Skeletal muscle tissue (tissue), 4 donors: ENCODE measurements around the gene IQSEC2. TPM values are rescaled to one million over a fixed set of nuclear protein-coding genes. Genes with fewer than 3 reads are reported as not detected.

Experiments
- H3K27ac ChIP-seq: one replicate; pipeline ENCODE4 v1.7.0; 2013; ENCODE audit warnings: mild to moderate bottlenecking, low read depth, low read length, inconsistent platforms
- H3K27me3 ChIP-seq, 3 donors: one replicate each; pipeline ENCODE4 v1.7.0; 2013; ENCODE audit warnings: low read length in 3 of 3; ENCODE audit not compliant: control insufficient read depth in 3 of 3, insufficient read depth in 3 of 3
- H3K36me3 ChIP-seq, 3 donors: one replicate each; pipeline ENCODE4 v1.7.0; 2013; ENCODE audit warnings: low read length in 3 of 3; ENCODE audit not compliant: control insufficient read depth in 3 of 3, insufficient read depth in 3 of 3
- H3K4me1 ChIP-seq, 3 donors: one replicate each; pipeline ENCODE4 v1.7.0; 2013; ENCODE audit warnings: low read length in 3 of 3, mild to moderate bottlenecking in 3 of 3; ENCODE audit not compliant: control insufficient read depth in 3 of 3, insufficient read depth in 3 of 3
- H3K4me3 ChIP-seq, 3 donors: one replicate each; pipeline ENCODE4 v1.7.0; 2013; ENCODE audit warnings: low read length in 3 of 3
- H3K9ac ChIP-seq, 3 donors: one replicate each; pipeline ENCODE4 v1.7.0; 2013; ENCODE audit warnings: low read length in 3 of 3, mild to moderate bottlenecking in 3 of 3, moderate library complexity in 2 of 3, low read depth in 1 of 3
- H3K9me3 ChIP-seq, 3 donors: one replicate each; pipeline ENCODE4 v1.7.0; 2013; ENCODE audit warnings: low read length in 3 of 3; ENCODE audit not compliant: control insufficient read depth in 3 of 3
- total RNA-seq: library from RNA; depleted of rRNA; stranded (reverse); fragments of >200 nt; gene quantifications from one replicate; pipeline ENCODE4 v1.2.3, GENCODE V29; 2014
- donor health status: Osteomylitis.

Gene IQSEC2
- total RNA-seq, 1 donor from 2014 or later: 3.1 TPM

GRCh38 chrX:53257670-53258423, 23.5 kb downstream of the IQSEC2 start:
- no peaks in the 10 kb centered on the region for H3K9me3 ChIP-seq
- H3K9ac ChIP-seq: no peak overlapping the region
- no peak overlapping the region for H3K4me3 ChIP-seq
- no peaks in the 10 kb centered on the region for H3K4me1 ChIP-seq
- no peaks in the 10 kb centered on the region for H3K36me3 ChIP-seq
- H3K27ac ChIP-seq: no peak overlapping the region
- H3K27me3 ChIP-seq: peaks cover 0 to 25% (median 0%) of the 10 kb centered on the region in 3 donors

GRCh38 chrX:53257166-53257565, 24.2 kb downstream of the IQSEC2 start:
- Histone ChIP-seq H3K9ac (no peak overlapping the region), H3K9me3 (no peaks in the 10 kb centered on the region), H3K27me3 (peaks cover 0 to 19% (median 0%) of the 10 kb centered on the region in 3 donors), H3K27ac (no peak overlapping the region), H3K4me1 (no peaks in the 10 kb centered on the region), H3K4me3 (no peak overlapping the region), H3K36me3 (no peaks in the 10 kb centered on the region)

DNA sequence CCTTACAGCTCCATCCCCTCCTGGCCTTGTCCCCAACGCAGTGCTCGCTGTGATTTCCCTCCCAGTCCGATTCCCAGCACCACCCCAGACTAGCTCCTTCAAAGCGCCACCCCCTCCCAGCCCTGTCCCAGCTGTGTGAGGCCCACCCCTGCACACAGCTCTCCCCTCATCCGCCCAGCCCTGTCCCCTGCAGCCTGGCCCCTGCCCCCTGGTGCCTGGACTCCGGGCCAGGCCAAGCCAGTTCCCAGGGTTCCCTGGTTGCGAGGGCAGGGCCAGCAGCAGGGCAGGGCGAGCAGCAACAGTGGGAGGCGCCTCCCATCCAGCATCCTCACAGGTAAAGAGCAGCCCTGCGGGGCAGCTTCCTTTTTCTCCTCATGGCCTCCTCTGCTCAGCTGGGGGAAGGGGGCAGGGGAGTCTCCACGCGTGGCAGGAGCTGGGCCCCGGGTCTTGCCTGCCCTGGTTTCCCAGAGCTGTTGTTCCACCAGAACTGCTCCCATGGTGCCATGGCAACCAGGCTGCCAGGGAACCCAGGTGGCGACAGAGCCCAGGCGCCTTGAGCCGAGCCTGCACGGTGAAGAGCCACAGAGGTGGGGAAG, 24.8 kb downstream of the IQSEC2 start:
- Histone ChIP-seq H3K27me3 (peaks cover 0 to 17% (median 0%) of the 10 kb centered on the region in 3 donors), H3K9me3 (no peaks in the 10 kb centered on the region), H3K36me3 (no peaks in the 10 kb centered on the region), H3K9ac (no peak overlapping the region), H3K4me1 (no peaks in the 10 kb centered on the region), H3K4me3 (no peak overlapping the region), H3K27ac (no peak overlapping the region)

- peaks cover 0 to 14% (median 0%) of the 10 kb centered on the region in 3 donors for H3K27me3 ChIP-seq
Observed at GRCh38 chrX:53255738-53256191, 25.6 kb downstream of the IQSEC2 start.

GRCh38 chrX:53254570-53255461, 26.6 kb downstream of the IQSEC2 start:
- Histone ChIP-seq H3K36me3 (peaks cover 0 to 2% (median 2%) of the 10 kb centered on the region in 3 donors), H3K4me1 (no peaks in the 10 kb centered on the region), H3K9me3 (no peaks in the 10 kb centered on the region), H3K4me3 (no peak overlapping the region), H3K9ac (no peak overlapping the region), H3K27me3 (peaks cover 0 to 5% (median 0%) of the 10 kb centered on the region in 3 donors), H3K27ac (no peak overlapping the region)

More at GRCh38 chrX:53255738-53256191, 25.6 kb downstream of the IQSEC2 start:
- Histone ChIP-seq H3K9me3 (no peaks in the 10 kb centered on the region), H3K4me1 (no peaks in the 10 kb centered on the region), H3K4me3 (no peak overlapping the region), H3K9ac (no peak overlapping the region), H3K36me3 (no peaks in the 10 kb centered on the region), H3K27ac (no peak overlapping the region)

DNA sequence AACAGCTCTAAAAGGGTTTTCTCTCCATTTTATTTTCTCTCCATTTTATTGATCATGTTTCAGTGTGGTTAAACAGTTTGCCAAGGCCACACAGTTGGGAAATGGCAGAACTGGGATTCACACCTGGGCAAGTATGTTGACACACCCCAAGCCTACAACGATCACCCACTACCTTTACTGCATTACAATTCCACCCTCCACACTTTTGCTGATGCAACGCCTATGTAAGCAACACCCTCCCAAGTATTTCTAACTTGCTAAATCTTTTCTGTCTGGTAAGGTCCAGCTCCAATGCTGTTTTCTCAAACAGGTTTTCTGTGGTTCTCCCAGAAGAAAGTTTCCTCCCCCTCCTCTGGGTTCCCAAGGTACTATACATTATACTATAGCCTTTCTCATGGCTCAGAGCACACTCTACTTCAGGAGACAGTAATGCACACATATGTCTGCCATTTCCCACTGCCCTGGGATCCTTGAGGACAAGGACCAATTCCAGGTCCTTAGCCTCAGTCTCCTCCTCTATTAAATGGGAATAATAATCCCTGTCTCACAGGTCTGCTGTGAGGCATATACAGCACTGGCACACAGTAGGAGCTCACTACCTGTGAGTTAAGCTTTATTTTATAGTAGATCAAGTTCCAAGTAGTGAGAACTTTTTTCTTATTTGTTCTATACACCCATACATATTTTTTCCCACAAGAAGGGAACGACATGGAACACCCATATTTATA, 27.9 kb downstream of the IQSEC2 start:
- peaks cover 0 to 7% (median 0%) of the 10 kb centered on the region in 3 donors for H3K27me3 ChIP-seq
- H3K4me3 ChIP-seq: no peak overlapping the region
- no peak overlapping the region for H3K27ac ChIP-seq
- H3K36me3 ChIP-seq: peaks cover 0 to 2% (median 2%) of the 10 kb centered on the region in 3 donors
- H3K9ac ChIP-seq: no peak overlapping the region
- H3K9me3 ChIP-seq: no peaks in the 10 kb centered on the region
- H3K4me1 ChIP-seq: no peaks in the 10 kb centered on the region

- no peaks in the 10 kb centered on the region for H3K4me1 ChIP-seq
- H3K27ac ChIP-seq: no peak overlapping the region
- no peaks in the 10 kb centered on the region for H3K9me3 ChIP-seq
- H3K36me3 ChIP-seq: peaks cover 0 to 6% (median 2%) of the 10 kb centered on the region in 3 donors
- no peak overlapping the region for H3K9ac ChIP-seq
- no peak overlapping the region for H3K4me3 ChIP-seq
- peaks cover 0 to 8% (median 0%) of the 10 kb centered on the region in 3 donors for H3K27me3 ChIP-seq
Observed at GRCh38 chrX:53251307-53251706, 30.1 kb downstream of the IQSEC2 start.

- Histone ChIP-seq H3K27me3 (peaks cover 0 to 8% (median 0%) of the 10 kb centered on the region in 3 donors), H3K4me1 (no peaks in the 10 kb centered on the region), H3K9me3 (no peaks in the 10 kb centered on the region), H3K9ac (no peak overlapping the region), H3K27ac (no peak overlapping the region), H3K4me3 (no peak overlapping the region), H3K36me3 (peaks cover 0 to 6% (median 2%) of the 10 kb centered on the region in 3 donors)
Observed at GRCh38 chrX:53250556-53250955, 30.8 kb downstream of the IQSEC2 start.

- Histone ChIP-seq H3K36me3 (peaks cover 0 to 6% (median 2%) of the 10 kb centered on the region in 3 donors), H3K27ac (no peak overlapping the region), H3K9me3 (no peaks in the 10 kb centered on the region), H3K9ac (no peak overlapping the region), H3K27me3 (peaks cover 0 to 8% (median 0%) of the 10 kb centered on the region in 3 donors), H3K4me1 (no peaks in the 10 kb centered on the region), H3K4me3 (no peak overlapping the region)
Observed at GRCh38 chrX:53249408-53250042, 31.9 kb downstream of the IQSEC2 start.
